Upper lobe of left lung (tissue), 6 donors: ENCODE measurements around the gene NAA80. TPM values are rescaled to one million over a fixed set of nuclear protein-coding genes. Genes with fewer than 3 reads are reported as not detected.
"Not testable (repeated sequence)": the region's sequence is repeated elsewhere in the genome, so short reads cannot be mapped to it uniquely, and the experiment has no call there.

Experiments used
- ATAC-seq, 2 donors: fragments of 200-7000 bp; cut with Tn5 transposase; one replicate each; pipeline ENCODE4 v1.9.1; 2022; ENCODE audit warnings: mild to moderate bottlenecking in 2 of 2, moderate library complexity in 2 of 2; ENCODE audit not compliant: low FRiP score in 2 of 2
- DNase-seq, 2 donors: peaks; one replicate each; pipeline ENCODE4 v3.0.0-alpha.2; 2019 to 2020
- H3K27ac ChIP-seq, 4 donors: fragments of 200-600 bp; sonication (generic); one replicate each; pipeline ENCODE4 v1.5.1; 2016 to 2019
- H3K27me3 ChIP-seq, 4 donors: fragments of 200-600 bp; sonication (generic); one replicate each; pipeline ENCODE4 v1.5.1; 2017 to 2019
- H3K36me3 ChIP-seq, 4 donors: fragments of 200-600 bp; sonication (generic); one replicate each; pipeline ENCODE4 v1.5.1; 2016 to 2019
- H3K4me1 ChIP-seq, 4 donors: fragments of 200-600 bp; sonication (generic); one replicate each; pipeline ENCODE4 v1.5.1; 2018 to 2019
- H3K4me3 ChIP-seq, 4 donors: fragments of 200-600 bp; sonication (generic); one replicate each; pipeline ENCODE4 v1.5.1; 2017 to 2019; ENCODE audit warnings: mild to moderate bottlenecking in 2 of 4, moderate library complexity in 1 of 4
- H3K9me3 ChIP-seq, 4 donors: fragments of 200-600 bp; sonication (generic); one replicate each; pipeline ENCODE4 v1.5.1; 2018 to 2019
- EP300 ChIP-seq, 4 donors: sonication (generic); formaldehyde crosslinking; IDR thresholded peaks; one replicate each; pipeline ENCODE4 v1.5.1; 2017; ENCODE audit warnings: antibody characterized with exemption in 4 of 4, control low read depth in 2 of 4
- POLR2A ChIP-seq, 4 donors: fragments of 450-650 bp; IDR thresholded peaks; one replicate each; pipeline ENCODE4 v1.5.1; 2016 to 2017; ENCODE audit warnings: antibody characterized with exemption in 4 of 4, mild to moderate bottlenecking in 2 of 4
- POLR2AphosphoS5 ChIP-seq, 2 donors: sonication (generic); formaldehyde crosslinking; IDR thresholded peaks; one replicate each; pipeline ENCODE4 v1.5.1; 2017; ENCODE audit warnings: antibody characterized with exemption in 2 of 2
- WGBS, 2 donors: methylation state at CpG; one replicate each; pipeline ENCODE4 v1.1.5; 2017 to 2018; 5-methylcytosine and 5-hydroxymethylcytosine counted together
- total RNA-seq, 6 donors: library from RNA; depleted of rRNA in 4 of 6; stranded (reverse); fragments of >200 nt in 4 of 6; gene quantifications; one replicate each; pipeline versions ENCODE4 v1.1.0 to v1.2.1, GENCODE V29; 2016 to 2021
- TF ChIP-seq, protein P1 (sequence below), 6 experiments: fragments of 450-650 bp in 4 of 6; fragments of 200-600 bp in 2 of 6; sonication (generic) in 2 of 6; IDR thresholded peaks; one replicate each; pipeline ENCODE4 v1.5.1; 2016 to 2019; ENCODE audit warnings: antibody characterized with exemption in 6 of 6
- donor health status: DM: no; HTN: no; CAD: no; lungs with moderate emphysema.
- donor health status: DM: no; HTN: yes; CAD: no; lungs with severe emphysema.

NAA80 gene
- total RNA-seq, 6 donors from 2014 or later: 12.1 to 34.5 (median 15.1) TPM

- DNase-seq (no peak), ATAC-seq (no peak)
- Histone ChIP-seq H3K27me3 (no peaks in the 10 kb centered on the region), H3K9me3 (no peaks in the 10 kb centered on the region), H3K4me3 (peak overlapping the region in 3 of 4 donors; percentile 65 to 96 (median 79)), H3K36me3 (peaks cover 13 to 69% (median 30%) of the 10 kb centered on the region in 4 donors), H3K4me1 (peaks cover 70 to 82% (median 81%) of the 10 kb centered on the region in 4 donors), H3K27ac (peak overlapping the region; percentile 94 to 97 (median 95))
- TF ChIP-seq EP300 (IDR thresholded peaks at IDR 0.05) (no peak), POLR2AphosphoS5 (IDR thresholded peaks at IDR 0.05) (no peak), POLR2A (IDR thresholded peaks at IDR 0.05) (no peak)
- TF ChIP-seq, protein P1, sequence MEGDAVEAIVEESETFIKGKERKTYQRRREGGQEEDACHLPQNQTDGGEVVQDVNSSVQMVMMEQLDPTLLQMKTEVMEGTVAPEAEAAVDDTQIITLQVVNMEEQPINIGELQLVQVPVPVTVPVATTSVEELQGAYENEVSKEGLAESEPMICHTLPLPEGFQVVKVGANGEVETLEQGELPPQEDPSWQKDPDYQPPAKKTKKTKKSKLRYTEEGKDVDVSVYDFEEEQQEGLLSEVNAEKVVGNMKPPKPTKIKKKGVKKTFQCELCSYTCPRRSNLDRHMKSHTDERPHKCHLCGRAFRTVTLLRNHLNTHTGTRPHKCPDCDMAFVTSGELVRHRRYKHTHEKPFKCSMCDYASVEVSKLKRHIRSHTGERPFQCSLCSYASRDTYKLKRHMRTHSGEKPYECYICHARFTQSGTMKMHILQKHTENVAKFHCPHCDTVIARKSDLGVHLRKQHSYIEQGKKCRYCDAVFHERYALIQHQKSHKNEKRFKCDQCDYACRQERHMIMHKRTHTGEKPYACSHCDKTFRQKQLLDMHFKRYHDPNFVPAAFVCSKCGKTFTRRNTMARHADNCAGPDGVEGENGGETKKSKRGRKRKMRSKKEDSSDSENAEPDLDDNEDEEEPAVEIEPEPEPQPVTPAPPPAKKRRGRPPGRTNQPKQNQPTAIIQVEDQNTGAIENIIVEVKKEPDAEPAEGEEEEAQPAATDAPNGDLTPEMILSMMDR (IDR thresholded peaks at IDR 0.05): no peak
- 53 to 90% methylated on average over 2 to 6 of the region's 6 CpGs for WGBS, 2 donors
These were observed 18.1 kb upstream of the NAA80 start for GRCh38 chr3:50317300-50317699.

DNA sequence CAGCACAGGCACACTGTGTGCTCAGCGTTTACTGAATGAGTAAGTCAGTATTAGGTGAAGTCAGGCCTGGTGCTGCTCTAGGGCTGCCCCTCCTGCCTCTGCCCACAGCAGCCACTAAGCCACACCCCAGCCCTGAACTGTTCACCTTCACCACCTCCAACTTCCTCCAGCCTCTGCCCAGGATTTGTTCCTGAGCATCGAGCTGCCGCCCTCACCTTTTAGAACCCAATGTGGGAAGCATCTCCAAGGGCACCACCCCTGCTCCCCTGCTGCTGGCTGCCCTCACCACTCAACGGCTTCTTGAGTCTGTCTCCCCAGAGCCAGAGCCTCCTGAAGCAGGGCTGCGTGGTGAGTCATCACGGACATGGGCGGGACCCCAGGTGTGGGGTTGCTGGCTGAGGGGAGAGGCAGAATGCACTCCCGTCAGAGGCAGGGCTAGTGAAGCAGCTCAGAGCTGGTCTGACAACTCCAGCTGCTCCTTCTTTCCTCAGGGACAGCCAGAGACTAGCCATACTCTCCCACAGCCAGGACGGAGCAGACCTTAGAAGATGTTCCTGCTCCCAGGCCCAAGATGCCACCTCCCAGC, 17.5 kb upstream of the NAA80 start:
- peak in 2 of 4 donors; percentile 35 to 79 for TF ChIP-seq POLR2A (IDR thresholded peaks at IDR 0.05)
- peak in 1 of 4 donors; percentile 10 for TF ChIP-seq EP300 (IDR thresholded peaks at IDR 0.05)
- TF ChIP-seq, protein P1 (IDR thresholded peaks at IDR 0.05): no peak
- peak in 1 of 2 donors; percentile 72 for TF ChIP-seq POLR2AphosphoS5 (IDR thresholded peaks at IDR 0.05)
- ATAC-seq (peak; percentile 10 to 87), DNase-seq (peak; percentile 82 to 96)
- Histone ChIP-seq H3K27ac (peak overlapping the region; percentile 94 to 97 (median 95)), H3K36me3 (peaks cover 13 to 69% (median 30%) of the 10 kb centered on the region in 4 donors), H3K4me3 (peak overlapping the region in 3 of 4 donors; percentile 65 to 96 (median 79)), H3K9me3 (no peaks in the 10 kb centered on the region), H3K4me1 (peaks cover 65 to 77% (median 75%) of the 10 kb centered on the region in 4 donors), H3K27me3 (no peaks in the 10 kb centered on the region)
- 26 to 48% methylated on average over 8 of the region's 9 CpGs for WGBS, 2 donors

GRCh38 chr3:50314816-50315215, 15.6 kb upstream of the NAA80 start:
- H3K36me3 ChIP-seq: peaks cover 13 to 51% (median 29%) of the 10 kb centered on the region in 4 donors
- no peak for ATAC-seq
- TF ChIP-seq POLR2A (IDR thresholded peaks at IDR 0.05) (no peak), EP300 (IDR thresholded peaks at IDR 0.05) (no peak), POLR2AphosphoS5 (IDR thresholded peaks at IDR 0.05) (no peak)
- TF ChIP-seq, protein P1 (IDR thresholded peaks at IDR 0.05): no peak
- no peak for DNase-seq
- no peaks in the 10 kb centered on the region for H3K9me3 ChIP-seq
- peak overlapping the region; percentile 37 to 97 (median 84) for H3K27ac ChIP-seq
- no peak overlapping the region for H3K4me3 ChIP-seq
- peaks cover 63 to 73% (median 69%) of the 10 kb centered on the region in 4 donors for H3K4me1 ChIP-seq
- WGBS, 2 donors: 92 to 97% methylated on average over 4 of the region's 4 CpGs
- H3K27me3 ChIP-seq: no peaks in the 10 kb centered on the region

DNA sequence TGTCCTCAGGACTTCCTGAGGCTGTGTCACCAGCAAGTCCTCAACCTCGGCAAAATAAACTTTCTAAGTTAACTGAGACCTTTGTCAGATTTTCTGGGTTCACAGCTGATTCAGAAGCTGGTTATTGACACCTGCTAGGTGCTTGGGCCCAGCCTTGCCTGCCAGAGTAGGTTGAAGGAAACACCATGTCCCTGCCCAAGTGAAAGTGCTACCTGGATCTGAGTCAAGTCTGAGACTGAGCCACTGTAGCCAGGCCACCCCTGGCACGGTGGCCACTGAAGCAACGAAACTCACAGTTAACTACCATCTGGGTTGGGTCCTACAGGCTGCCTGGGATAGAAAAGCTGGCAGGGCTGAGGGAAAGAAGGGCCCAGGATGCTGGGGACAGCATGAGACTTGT, 15.1 kb upstream of the NAA80 start:
- Histone ChIP-seq H3K4me1 (peaks cover 60 to 73% (median 66%) of the 10 kb centered on the region in 4 donors), H3K4me3 (no peak overlapping the region), H3K36me3 (peaks cover 13 to 47% (median 24%) of the 10 kb centered on the region in 4 donors), H3K27ac (peak overlapping the region; percentile 37 to 97 (median 84)), H3K27me3 (no peaks in the 10 kb centered on the region), H3K9me3 (no peaks in the 10 kb centered on the region)
- 31 to 52% methylated on average over 3 of the region's 3 CpGs for WGBS, 2 donors
- TF ChIP-seq POLR2AphosphoS5 (IDR thresholded peaks at IDR 0.05): no peak
- no peak for TF ChIP-seq POLR2A (IDR thresholded peaks at IDR 0.05)
- TF ChIP-seq, protein P1 (IDR thresholded peaks at IDR 0.05): no peak
- TF ChIP-seq EP300 (IDR thresholded peaks at IDR 0.05): no peak
- DNase-seq: peak in 1 of 2 donors; percentile 78
- no peak for ATAC-seq

- peak in 1 of 2 donors; percentile 63 for DNase-seq
- peaks cover under 1 to 28% (median 8%) of the 10 kb centered on the region in 4 donors for H3K36me3 ChIP-seq
- H3K27me3 ChIP-seq, H3K9me3 ChIP-seq, ATAC-seq: not testable (repeated sequence)
- H3K4me3 ChIP-seq: peak overlapping the region in 2 of 4 donors; percentile 31 to 50
- WGBS, 2 donors: 84 to 100% methylated on average over 1 to 6 of the region's 32 CpGs
- peak overlapping the region in 3 of 4 donors; percentile 79 to 87 (median 83) for H3K27ac ChIP-seq
- peaks cover 37 to 50% (median 43%) of the 10 kb centered on the region in 4 donors for H3K4me1 ChIP-seq
These were observed 12.8 kb upstream of the NAA80 start for GRCh38 chr3:50312041-50312440.
